ENCODE measurements around the gene MINK1.

MINK1 gene

DNA sequence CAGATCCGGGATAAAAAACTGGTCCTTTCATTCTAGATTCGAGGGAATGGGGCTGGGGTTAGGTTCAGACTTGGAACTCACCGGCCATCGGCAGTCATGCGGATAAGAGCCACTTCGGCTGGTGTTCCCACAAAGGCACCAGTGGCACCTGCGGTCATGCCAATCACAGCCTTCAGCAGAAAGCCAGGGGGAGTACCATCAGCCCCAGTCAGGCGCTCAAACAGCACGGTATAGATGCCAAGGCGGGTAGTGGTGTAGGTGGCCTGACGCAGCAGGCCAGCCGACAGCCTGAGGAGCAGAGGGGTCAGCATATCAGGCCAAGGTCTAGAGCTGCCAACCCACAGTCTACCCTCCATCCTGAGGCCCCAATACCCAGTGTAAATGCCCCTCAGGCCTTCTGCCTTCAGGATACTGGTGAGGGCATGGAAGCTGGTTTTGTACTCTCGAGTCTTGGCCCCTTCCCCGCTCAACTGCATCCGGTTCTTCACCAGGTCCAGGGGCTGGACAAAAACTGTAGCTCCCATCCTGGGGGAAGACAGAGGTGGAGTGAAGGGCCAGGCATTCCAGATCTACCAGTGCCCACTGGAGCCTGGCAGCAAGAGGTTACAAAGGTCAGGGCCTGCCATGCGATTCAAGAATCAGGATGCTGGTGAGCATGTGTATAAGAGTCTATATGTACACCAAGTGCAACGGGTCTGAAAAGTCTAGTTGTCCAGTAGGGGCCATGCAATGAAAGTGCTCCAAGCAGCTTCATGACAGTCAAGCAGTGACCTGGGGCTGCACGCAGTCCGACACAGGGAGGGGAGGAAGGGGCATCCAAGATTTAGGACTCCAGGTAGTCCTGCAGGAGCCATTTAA, 105.8 kb downstream of the MINK1 start:
- no peaks in the 10 kb centered on the region for H3K9me3 ChIP-seq
- TF ChIP-seq, protein P1, sequence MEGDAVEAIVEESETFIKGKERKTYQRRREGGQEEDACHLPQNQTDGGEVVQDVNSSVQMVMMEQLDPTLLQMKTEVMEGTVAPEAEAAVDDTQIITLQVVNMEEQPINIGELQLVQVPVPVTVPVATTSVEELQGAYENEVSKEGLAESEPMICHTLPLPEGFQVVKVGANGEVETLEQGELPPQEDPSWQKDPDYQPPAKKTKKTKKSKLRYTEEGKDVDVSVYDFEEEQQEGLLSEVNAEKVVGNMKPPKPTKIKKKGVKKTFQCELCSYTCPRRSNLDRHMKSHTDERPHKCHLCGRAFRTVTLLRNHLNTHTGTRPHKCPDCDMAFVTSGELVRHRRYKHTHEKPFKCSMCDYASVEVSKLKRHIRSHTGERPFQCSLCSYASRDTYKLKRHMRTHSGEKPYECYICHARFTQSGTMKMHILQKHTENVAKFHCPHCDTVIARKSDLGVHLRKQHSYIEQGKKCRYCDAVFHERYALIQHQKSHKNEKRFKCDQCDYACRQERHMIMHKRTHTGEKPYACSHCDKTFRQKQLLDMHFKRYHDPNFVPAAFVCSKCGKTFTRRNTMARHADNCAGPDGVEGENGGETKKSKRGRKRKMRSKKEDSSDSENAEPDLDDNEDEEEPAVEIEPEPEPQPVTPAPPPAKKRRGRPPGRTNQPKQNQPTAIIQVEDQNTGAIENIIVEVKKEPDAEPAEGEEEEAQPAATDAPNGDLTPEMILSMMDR (IDR thresholded peaks at IDR 0.05; ENCODE audit: low read depth, low read length): no peak
- no peaks in the 10 kb centered on the region for H3K4me1 ChIP-seq
- H3K27me3 ChIP-seq: no peaks in the 10 kb centered on the region
- H3K36me3 ChIP-seq: no peaks in the 10 kb centered on the region; the same call in none of the 2 replicates
- no peak for DNase-seq
- H3K4me3 ChIP-seq (ENCODE audit: low read depth, low read length): peak overlapping the region; percentile 86

DNA sequence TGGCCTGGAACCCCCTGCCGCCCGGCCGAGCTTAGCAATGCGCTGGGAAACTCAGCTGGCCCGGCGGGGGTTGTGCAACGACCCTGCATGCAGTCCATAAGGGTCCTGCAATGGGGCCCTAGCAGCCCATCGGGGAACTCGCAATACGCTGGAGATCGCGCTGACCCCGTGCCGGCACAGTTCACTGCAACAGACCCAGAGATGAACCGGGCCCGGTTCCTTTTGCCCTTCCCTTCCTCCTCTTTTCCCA, 106.3 kb downstream of the MINK1 start:
- TF ChIP-seq, protein P1 (IDR thresholded peaks at IDR 0.05; ENCODE audit: low read depth, low read length): no peak
- H3K9me3 ChIP-seq: no peaks in the 10 kb centered on the region
- no peaks in the 10 kb centered on the region for H3K27me3 ChIP-seq
- peaks cover 3% of the 10 kb centered on the region for H3K36me3 ChIP-seq
- no peaks in the 10 kb centered on the region for H3K4me1 ChIP-seq
- peak overlapping the region; percentile 86 for H3K4me3 ChIP-seq (ENCODE audit: low read depth, low read length)
- no peak for DNase-seq

DNA sequence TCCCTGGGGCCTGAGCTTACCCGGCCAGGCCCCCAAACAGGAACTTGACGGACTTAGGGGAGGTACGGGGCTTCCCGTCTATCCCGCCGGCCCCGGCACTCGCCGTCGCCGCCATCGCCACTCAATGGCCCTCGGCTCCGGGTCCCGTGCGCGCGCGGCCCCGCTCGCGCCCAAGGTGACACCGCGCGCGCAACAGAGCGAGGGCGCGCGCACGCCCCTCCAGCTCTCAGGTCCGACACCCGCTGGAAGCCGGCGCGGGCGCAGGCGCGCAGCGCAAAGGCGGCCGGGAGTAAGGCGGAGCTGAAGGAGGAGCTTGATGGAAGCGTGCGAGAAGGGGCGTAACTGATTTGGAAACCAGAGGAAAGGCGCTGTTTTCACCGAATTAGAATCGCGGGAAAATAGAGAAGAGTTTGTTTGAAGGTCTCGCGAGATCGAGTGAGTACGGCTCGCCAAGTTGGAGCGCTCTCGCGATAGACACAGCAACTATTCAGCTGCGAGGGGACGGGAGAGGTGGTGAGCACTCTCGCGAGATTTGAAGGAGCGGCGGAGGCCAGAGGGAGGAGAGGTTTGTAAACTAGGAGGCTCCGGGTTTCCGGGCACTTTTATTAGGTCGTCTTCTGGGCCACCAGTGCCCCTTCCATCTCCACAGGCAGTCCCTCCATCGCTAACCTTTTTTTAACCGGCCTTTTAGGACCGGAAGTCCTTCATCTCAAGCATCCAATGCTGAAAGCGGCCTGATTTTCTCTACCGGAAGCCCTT, 106.8 kb downstream of the MINK1 start, which contains the start of the genes RNF167 and SLC25A11:
Gene RNF167 (plus strand): TSS at position 473 of the 759 bp plus-strand sequence. CDS start 642 bp downstream, outside the sequence.
Gene SLC25A11 (minus strand): TSS at position 251 of the 759 bp plus-strand sequence. CDS start 136 bp downstream, at position 115.
- H3K4me3 ChIP-seq (ENCODE audit: low read depth, low read length): peak within 1 kb of the TSS; percentile 86
- no peaks in the 10 kb centered on the region for H3K4me1 ChIP-seq
- DNase-seq: peak; percentile 90
- TF ChIP-seq, protein P1 (IDR thresholded peaks at IDR 0.05; ENCODE audit: low read depth, low read length): no peak
- no peaks in the 10 kb centered on the region for H3K27me3 ChIP-seq
- H3K36me3 ChIP-seq: peaks cover 8% of the 10 kb centered on the region
- no peaks in the 10 kb centered on the region for H3K9me3 ChIP-seq

DNA sequence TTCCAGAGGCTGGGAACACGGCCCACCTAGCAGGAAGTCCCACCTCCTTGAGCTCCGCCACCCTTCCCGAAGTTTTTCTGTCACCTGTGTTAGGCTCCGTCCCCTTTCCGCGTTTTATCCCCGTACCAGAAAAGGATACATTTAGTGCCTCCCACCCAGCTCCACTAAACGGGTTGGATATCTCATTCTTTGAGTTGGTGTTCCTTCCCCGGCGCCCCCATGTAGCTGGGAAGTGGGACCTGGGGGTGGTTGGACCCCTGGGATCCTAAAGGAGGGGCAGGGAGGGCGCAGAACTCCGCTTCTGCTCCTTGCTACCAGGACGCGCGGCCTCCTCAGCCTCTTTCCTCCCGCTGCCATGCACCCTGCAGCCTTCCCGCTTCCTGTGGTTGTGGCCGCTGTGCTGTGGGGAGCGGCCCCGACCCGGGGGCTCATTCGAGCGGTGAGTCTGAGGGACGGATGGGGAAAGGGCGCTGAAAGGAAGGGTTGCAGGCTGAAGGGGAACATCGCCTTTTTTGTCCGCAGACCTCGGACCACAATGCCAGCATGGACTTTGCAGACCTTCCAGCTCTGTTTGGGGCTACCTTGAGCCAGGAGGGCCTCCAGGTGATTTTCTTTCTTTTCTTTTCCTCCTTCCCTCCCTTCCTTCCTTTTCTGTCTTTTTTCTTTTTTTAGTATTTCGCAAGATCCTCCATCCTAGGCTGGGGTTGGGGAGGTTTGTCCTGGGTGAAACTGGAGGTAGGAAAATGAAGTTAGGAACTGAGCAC, 107.6 kb downstream of the MINK1 start:
- no peaks in the 10 kb centered on the region; the same call in 1 of the 2 replicates for H3K4me1 ChIP-seq

DNA sequence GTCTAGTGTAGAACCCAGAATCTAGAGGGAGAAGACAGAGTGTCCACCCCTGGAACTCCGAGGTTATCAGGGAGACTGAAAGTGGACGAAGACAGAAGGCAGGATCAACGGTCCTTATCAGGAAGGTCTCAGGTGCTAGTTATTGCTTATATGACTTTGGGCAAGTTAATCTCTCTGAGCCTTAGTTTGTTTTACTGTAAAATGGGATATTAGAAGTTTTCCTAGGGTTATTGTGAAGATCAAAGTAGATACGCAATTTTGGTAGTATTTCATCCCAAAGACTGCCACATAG, 108.1 kb downstream of the MINK1 start:
- TF ChIP-seq, protein P1 (IDR thresholded peaks at IDR 0.05; ENCODE audit: low read depth, low read length): no peak
- DNase-seq: no peak
- Histone ChIP-seq H3K4me1 (no peaks in the 10 kb centered on the region; the same call in 1 of the 2 replicates), H3K27me3 (no peaks in the 10 kb centered on the region), H3K4me3 (ENCODE audit: low read depth, low read length) (peak overlapping the region; percentile 86), H3K9me3 (no peaks in the 10 kb centered on the region), H3K36me3 (peaks cover 18% of the 10 kb centered on the region)

More for the DNA sequence above, 107.6 kb downstream of the MINK1 start:
- H3K4me3 ChIP-seq (ENCODE audit: low read depth, low read length): peak overlapping the region; percentile 86
- H3K9me3 ChIP-seq: no peaks in the 10 kb centered on the region
- no peaks in the 10 kb centered on the region for H3K27me3 ChIP-seq
- TF ChIP-seq, protein P1 (IDR thresholded peaks at IDR 0.05; ENCODE audit: low read depth, low read length): no peak
- peaks cover 14% of the 10 kb centered on the region for H3K36me3 ChIP-seq
- peak; percentile 73 for DNase-seq
